Measurements from ENCODE around the gene MLLT10. TPM values are rescaled to one million over a fixed set of nuclear protein-coding genes. Genes with fewer than 3 reads are reported as not detected.

The MLLT10 gene
- total RNA-seq, 2 donors from 2014 or later, result 55.8 to 62.9 TPM

- H3K36me3 ChIP-seq (ENCODE audit: control insufficient read depth, insufficient read depth, low read length), result peaks cover 17% of the 10 kb centered on the region
- Mint-ChIP-seq H3K9me3 (no peaks in the 10 kb centered on the region), H3K4me3 (peak overlapping the region; percentile 75), H3K4me1 (peaks cover 39% of the 10 kb centered on the region), H3K36me3 (ENCODE audit: low read depth) (peaks cover 13% of the 10 kb centered on the region), H3K27me3 (ENCODE audit: insufficient read depth) (no peaks in the 10 kb centered on the region), H3K27ac (peak overlapping the region; percentile 98)
- H3K4me3 ChIP-seq (ENCODE audit: low read length), result peak overlapping the region; percentile 81
- H3K9ac ChIP-seq (ENCODE audit: extremely low read depth, low read length, poor library complexity, severe bottlenecking), result peak overlapping the region; percentile 76
- peak overlapping the region; percentile 72 for H3K27ac ChIP-seq (ENCODE audit: low read depth, low read length)
- H3K27me3 ChIP-seq (ENCODE audit: control insufficient read depth, insufficient read depth, low read length, poor library complexity, severe bottlenecking), result no peaks in the 10 kb centered on the region
- 45 to 57% methylated on average over 8 to 10 of the region's 10 CpGs for WGBS, 2 experiments (ENCODE audit: insufficient coverage in 1 of 2, insufficient read length in 1 of 2)
- H3K4me1 ChIP-seq (ENCODE audit: control insufficient read depth, insufficient read depth, low read length), result peaks cover 19% of the 10 kb centered on the region
- H3K9me3 ChIP-seq (ENCODE audit: control insufficient read depth, low read length), result no peaks in the 10 kb centered on the region
- no peak for DNase-seq
- TF ChIP-seq CTCF (conservative IDR thresholded peaks at IDR 0.05), result no peak
Measured at GRCh38 chr10:21532694-21533466, 1.2 kb upstream of the MLLT10 start.

- no peak overlapping the region for H3K9ac ChIP-seq (ENCODE audit: extremely low read depth, low read length, poor library complexity, severe bottlenecking)
- peak overlapping the region; percentile 85 for H3K27ac Mint-ChIP-seq
- no peaks in the 10 kb centered on the region for H3K9me3 Mint-ChIP-seq
- H3K36me3 Mint-ChIP-seq (ENCODE audit: low read depth), result peaks cover 22% of the 10 kb centered on the region
- peaks cover 25% of the 10 kb centered on the region for H3K4me1 Mint-ChIP-seq
- H3K27me3 ChIP-seq (ENCODE audit: control insufficient read depth, insufficient read depth, low read length, poor library complexity, severe bottlenecking), result no peaks in the 10 kb centered on the region
- WGBS, 2 experiments (ENCODE audit: insufficient coverage in 1 of 2, insufficient read length in 1 of 2), result 0% methylated on average over 1 to 13 of the region's 26 CpGs
- DNase-seq, result no peak
- H3K4me3 Mint-ChIP-seq, result peak overlapping the region; percentile 75
- H3K9me3 ChIP-seq (ENCODE audit: control insufficient read depth, low read length), result no peaks in the 10 kb centered on the region
- H3K36me3 ChIP-seq (ENCODE audit: control insufficient read depth, insufficient read depth, low read length), result peaks cover 28% of the 10 kb centered on the region
- peak overlapping the region; percentile 74 for H3K4me3 ChIP-seq (ENCODE audit: low read length)
- no peaks in the 10 kb centered on the region for H3K27me3 Mint-ChIP-seq (ENCODE audit: insufficient read depth)
- no peak for TF ChIP-seq CTCF (conservative IDR thresholded peaks at IDR 0.05)
- H3K27ac ChIP-seq (ENCODE audit: low read depth, low read length), result peak overlapping the region; percentile 44
- peaks cover 14% of the 10 kb centered on the region for H3K4me1 ChIP-seq (ENCODE audit: control insufficient read depth, insufficient read depth, low read length)
Measured at GRCh38 chr10:21534280-21534586, 201 bp downstream of the MLLT10 start.

GRCh38 chr10:21534604-21535493, 817 bp downstream of the MLLT10 start:
- Mint-ChIP-seq H3K9me3 (no peaks in the 10 kb centered on the region), H3K4me3 (peak overlapping the region; percentile 75), H3K27ac (peak overlapping the region; percentile 85), H3K27me3 (ENCODE audit: insufficient read depth) (no peaks in the 10 kb centered on the region), H3K36me3 (ENCODE audit: low read depth) (peaks cover 27% of the 10 kb centered on the region), H3K4me1 (peaks cover 20% of the 10 kb centered on the region)
- Histone ChIP-seq H3K4me3 (ENCODE audit: low read length) (peak overlapping the region; percentile 89), H3K9ac (ENCODE audit: extremely low read depth, low read length, poor library complexity, severe bottlenecking) (peak overlapping the region; percentile 2), H3K4me1 (ENCODE audit: control insufficient read depth, insufficient read depth, low read length) (peaks cover 9% of the 10 kb centered on the region), H3K36me3 (ENCODE audit: control insufficient read depth, insufficient read depth, low read length) (peaks cover 34% of the 10 kb centered on the region), H3K9me3 (ENCODE audit: control insufficient read depth, low read length) (no peaks in the 10 kb centered on the region), H3K27ac (ENCODE audit: low read depth, low read length) (no peak overlapping the region), H3K27me3 (ENCODE audit: control insufficient read depth, insufficient read depth, low read length, poor library complexity, severe bottlenecking) (no peaks in the 10 kb centered on the region)
- DNase-seq, result peak; percentile 86
- WGBS, 2 experiments (ENCODE audit: insufficient coverage in 1 of 2, insufficient read length in 1 of 2), result 0 to 1% methylated on average over 8 to 93 of the region's 96 CpGs
- no peak for TF ChIP-seq CTCF (conservative IDR thresholded peaks at IDR 0.05)
